ENCODE measurements around the gene ADGRG1.

The ADGRG1 gene

DNA sequence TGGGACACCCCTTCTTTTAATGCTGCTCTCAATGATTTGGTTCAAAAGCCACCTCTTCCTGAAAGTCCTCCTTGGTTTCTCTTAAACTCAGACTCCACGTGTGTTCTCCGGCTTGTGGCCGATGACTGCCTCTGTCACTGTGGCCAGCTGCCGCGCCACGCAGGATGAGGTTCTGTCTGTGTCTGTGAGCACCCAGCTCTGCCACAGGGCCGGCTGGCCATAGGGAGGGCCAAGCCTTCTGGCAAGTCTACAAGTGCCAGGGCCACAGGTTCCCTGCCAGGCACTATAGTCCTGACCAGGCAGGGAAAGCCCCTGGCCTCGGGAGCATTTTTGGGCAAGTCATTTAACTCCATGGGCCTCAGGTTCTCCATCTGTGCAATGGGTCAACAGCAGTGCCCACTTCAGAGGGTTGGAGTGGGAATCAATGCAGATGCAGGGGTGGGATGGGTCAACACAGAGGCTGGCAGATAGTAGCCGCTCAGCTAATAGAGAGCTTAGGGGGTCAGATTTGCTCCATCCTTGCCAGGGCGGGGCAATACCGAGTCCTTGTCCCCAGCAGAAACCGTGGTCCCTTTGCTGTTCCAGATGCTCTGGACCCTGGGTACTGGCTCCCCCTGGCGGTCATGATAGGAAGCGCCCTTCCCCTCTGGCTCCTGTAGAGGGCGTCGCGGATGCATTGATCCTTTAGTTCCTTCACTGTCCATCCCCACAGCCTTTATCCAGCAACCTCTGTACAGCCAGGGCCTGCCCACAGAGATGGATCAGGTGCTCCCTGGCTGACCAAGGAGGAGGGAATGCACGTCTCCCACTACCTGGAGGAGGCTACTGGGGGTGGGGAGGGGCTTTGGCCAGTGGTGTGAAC, 20.4 kb downstream of the ADGRG1 start:
- peak; percentile 81 for DNase-seq (ENCODE audit: low spot score)

GRCh38 chr16:57649443-57649751, 21.0 kb downstream of the ADGRG1 start:
- no peak for DNase-seq (ENCODE audit: low spot score)

DNA sequence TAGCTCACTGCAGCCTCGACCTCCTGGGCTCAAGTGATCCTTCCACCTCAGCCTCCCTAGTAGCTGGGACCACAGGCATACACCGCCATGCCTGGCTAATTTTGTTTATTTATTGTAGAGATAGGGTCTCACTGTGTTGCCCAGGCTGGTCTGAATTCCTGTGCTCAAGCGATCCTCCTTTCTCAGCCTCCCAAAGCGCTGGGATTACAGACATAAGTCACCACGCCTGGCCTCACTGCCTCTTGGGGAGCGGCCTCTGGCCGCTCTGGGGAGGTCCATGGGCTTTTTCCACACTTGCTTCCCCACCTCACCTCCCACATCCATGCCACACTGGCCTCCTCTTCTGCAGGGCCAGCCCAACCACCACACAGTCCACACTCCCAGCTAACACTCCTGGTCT, 21.4 kb downstream of the ADGRG1 start:
- DNase-seq (ENCODE audit: low spot score), result no peak

- no peak for DNase-seq (ENCODE audit: low spot score)
Measured at GRCh38 chr16:57651344-57652333, 23.2 kb downstream of the ADGRG1 start.

DNA sequence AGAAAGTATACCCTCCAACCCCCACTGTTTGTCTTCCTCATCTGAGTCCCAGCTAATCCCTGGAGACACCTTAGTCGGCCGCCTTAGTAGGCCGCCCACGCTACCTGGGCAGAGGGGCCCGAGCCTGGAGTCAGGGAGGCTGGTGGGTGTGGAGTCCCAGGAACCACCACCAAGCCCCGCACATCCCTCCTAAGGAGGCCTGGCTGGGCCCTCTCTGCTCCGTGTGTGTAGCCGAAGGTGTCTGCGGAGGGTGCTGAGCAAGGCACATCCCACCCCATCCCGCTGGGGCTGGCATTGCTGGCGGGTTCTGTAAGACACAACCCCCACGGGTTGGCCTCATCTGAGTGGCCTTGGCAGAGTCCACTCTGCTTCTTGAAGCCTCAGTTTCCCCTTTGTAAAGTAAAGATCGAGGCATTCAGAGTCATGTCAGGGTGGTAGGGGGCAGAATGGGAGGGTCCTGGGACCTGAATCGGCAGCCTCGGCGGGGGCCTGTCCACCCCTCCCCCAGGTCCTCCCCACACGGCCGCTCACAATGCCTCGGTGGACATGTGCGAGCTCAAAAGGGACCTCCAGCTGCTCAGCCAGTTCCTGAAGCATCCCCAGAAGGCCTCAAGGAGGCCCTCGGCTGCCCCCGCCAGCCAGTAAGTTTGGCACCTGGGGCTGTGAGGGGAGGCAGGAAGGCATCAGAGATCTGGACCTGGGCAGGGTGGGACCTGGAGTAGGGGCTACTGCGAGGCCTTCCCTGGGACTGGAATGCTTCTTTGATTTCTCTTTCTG, 24.5 kb downstream of the ADGRG1 start:
- DNase-seq (ENCODE audit: low spot score), result no peak

DNA sequence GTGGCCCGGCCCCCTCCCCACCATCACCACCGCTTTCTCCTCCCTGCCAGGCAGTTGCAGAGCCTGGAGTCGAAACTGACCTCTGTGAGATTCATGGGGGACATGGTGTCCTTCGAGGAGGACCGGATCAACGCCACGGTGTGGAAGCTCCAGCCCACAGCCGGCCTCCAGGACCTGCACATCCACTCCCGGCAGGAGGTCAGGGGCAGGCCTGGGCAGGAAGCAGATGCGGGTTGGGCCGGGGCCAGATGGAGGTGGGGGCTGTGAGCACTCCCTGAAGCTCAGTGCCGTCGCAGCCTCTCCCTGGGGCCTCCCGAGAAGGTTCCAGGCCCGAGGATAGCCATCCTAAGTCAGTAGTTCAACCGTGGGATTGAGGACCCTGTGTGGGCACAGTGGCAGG, 25.5 kb downstream of the ADGRG1 start:
- DNase-seq (ENCODE audit: low spot score), result no peak

GRCh38 chr16:57656342-57656955, 28.0 kb downstream of the ADGRG1 start:
- DNase-seq (ENCODE audit: low spot score), result no peak

- no peak for DNase-seq (ENCODE audit: low spot score)
Measured at GRCh38 chr16:57657228-57657627, 28.8 kb downstream of the ADGRG1 start.

DNA sequence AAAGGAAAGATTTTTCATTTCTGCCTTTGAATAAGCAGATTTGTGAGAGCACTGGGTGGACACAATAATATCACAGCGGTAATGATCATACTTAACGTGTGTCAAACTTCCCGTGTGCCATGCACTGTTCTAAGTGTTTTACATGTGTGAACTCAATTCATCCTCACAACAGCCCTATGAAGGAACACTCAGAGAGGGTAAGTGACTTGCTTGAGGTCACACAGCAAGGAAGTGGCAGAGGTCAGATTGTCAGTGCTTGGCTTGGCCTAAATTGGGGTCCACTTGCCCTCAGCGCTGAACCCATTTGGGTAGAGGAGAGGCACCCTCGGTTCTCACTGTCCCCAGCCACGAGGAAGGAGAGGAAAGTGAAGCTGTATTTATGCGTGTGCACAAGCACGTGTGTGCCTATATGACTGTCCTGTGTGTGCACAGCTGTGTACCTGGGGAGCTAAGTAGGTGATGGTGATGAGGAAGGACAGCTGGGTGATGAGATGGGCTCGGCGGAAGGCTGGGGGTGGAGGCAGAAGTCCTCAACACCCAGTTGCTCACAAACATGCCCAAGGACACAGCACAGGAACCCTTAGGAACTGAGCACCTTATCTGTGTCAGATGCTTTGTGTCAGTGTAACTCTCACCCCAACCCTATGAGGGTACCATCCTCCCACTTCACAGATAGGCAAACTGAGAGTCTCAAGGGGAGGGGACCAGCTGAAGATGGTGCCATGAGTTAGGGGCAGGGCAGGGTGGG, 29.9 kb downstream of the ADGRG1 start:
- DNase-seq (ENCODE audit: low spot score), result no peak

GRCh38 chr16:57658878-57659674, 30.6 kb downstream of the ADGRG1 start:
- DNase-seq (ENCODE audit: low spot score), result no peak

DNA sequence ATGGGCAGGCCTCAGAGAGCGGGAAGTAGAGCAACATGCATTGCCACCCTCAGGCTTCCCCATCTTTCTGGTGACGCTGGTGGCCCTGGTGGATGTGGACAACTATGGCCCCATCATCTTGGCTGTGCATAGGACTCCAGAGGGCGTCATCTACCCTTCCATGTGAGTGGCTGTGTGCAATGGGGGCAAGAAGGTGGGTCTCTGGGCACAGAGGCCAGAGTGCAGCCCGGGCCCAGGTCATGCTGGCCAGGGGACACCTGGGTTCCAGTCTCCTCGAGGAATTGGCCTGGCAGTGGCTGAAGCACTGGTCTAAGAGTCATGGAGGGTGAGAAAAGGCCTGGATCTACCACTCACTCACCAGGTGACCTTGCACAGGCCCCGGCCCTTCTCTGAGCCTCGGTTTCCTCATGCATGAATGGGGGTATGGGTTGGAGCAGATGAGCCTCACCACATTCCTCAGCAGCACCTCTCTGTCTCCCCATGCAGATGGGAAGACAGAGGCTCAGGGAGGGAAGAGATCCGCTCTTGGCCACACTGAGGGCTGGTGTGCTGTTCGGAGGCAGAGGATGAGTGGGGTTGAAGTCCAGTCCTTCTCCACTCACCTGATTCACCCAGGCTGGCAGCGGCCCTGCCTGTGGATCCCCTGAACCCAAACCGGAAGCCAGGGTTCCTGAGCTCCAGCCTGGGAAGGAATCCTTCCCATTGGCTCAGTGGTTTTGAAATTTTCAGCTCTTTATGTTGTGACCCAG, 32.5 kb downstream of the ADGRG1 start:
- no peak for DNase-seq (ENCODE audit: low spot score)

DNA sequence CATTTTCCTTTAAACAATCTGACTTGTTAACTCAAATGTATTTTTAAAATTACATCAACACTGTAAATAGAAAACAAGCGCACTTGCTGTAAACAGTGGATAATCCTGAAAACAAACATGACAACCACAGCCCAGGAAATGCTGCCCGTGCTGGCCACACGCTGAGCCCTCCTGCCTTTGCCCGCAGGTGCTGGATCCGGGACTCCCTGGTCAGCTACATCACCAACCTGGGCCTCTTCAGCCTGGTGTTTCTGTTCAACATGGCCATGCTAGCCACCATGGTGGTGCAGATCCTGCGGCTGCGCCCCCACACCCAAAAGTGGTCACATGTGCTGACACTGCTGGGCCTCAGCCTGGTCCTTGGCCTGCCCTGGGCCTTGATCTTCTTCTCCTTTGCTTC, 33.1 kb downstream of the ADGRG1 start:
- no peak for DNase-seq (ENCODE audit: low spot score)

GRCh38 chr16:57661936-57662906, 33.8 kb downstream of the ADGRG1 start:
- no peak for DNase-seq (ENCODE audit: low spot score)

GRCh38 chr16:57663436-57663835, 35.0 kb downstream of the ADGRG1 start:
- no peak for DNase-seq (ENCODE audit: low spot score)

- no peak for DNase-seq (ENCODE audit: low spot score)
Measured at GRCh38 chr16:57663917-57664661, 35.7 kb downstream of the ADGRG1 start.

DNA sequence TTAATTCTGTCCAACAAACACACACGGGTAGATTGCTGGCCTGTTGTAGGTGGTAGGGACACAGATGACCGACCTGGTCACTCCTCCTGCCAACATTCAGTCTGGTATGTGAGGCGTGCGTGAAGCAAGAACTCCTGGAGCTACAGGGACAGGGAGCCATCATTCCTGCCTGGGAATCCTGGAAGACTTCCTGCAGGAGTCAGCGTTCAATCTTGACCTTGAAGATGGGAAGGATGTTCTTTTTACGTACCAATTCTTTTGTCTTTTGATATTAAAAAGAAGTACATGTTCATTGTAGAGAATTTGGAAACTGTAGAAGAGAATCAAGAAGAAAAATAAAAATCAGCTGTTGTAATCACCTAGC, 36.2 kb downstream of the ADGRG1 start:
- no peak for DNase-seq (ENCODE audit: low spot score)

- DNase-seq (ENCODE audit: low spot score), result no peak
Measured at GRCh38 chr16:57665541-57665940, 37.1 kb downstream of the ADGRG1 start.
